ENCODE data around the gene LENEP.

DNA sequence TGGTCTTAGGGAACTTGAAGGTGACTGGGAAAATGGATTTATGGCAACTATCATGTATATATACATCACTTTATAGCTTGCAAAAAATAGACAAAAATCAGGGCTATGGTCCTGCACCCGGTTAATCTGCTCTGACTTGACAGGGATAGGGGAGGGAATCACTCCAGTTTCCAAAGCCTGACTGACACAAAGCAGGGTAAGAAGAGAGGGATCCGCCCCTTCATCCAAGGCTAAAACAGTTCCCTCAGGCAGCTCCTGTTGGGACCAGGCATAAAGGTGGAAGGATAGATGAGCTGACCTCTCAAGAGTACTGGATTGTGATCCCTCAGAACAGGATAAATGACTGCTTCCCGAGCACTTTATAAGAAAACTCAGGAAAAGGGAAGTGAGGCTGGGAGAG is 38.8 kb upstream of the LENEP start:
- TF ChIP-seq, protein P1, sequence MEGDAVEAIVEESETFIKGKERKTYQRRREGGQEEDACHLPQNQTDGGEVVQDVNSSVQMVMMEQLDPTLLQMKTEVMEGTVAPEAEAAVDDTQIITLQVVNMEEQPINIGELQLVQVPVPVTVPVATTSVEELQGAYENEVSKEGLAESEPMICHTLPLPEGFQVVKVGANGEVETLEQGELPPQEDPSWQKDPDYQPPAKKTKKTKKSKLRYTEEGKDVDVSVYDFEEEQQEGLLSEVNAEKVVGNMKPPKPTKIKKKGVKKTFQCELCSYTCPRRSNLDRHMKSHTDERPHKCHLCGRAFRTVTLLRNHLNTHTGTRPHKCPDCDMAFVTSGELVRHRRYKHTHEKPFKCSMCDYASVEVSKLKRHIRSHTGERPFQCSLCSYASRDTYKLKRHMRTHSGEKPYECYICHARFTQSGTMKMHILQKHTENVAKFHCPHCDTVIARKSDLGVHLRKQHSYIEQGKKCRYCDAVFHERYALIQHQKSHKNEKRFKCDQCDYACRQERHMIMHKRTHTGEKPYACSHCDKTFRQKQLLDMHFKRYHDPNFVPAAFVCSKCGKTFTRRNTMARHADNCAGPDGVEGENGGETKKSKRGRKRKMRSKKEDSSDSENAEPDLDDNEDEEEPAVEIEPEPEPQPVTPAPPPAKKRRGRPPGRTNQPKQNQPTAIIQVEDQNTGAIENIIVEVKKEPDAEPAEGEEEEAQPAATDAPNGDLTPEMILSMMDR (IDR thresholded peaks at IDR 0.05; ENCODE audit: borderline replicate concordance, extremely low read depth, low read length, poor library complexity, severe bottlenecking) = no peak
- TF ChIP-seq EZH2 (IDR thresholded peaks at IDR 0.05; ENCODE audit: borderline replicate concordance, low read depth, low read length, severe bottlenecking) = no peak

All from DND-41 (cell line).